Adrenal gland (tissue), 12 donors: ENCODE results near the gene VTCN1. TPM values are rescaled to one million over a fixed set of nuclear protein-coding genes. Genes with fewer than 3 reads are reported as not detected.

Experiments
- DNase-seq, 7 donors: peaks; one replicate each; pipeline ENCODE4 v3.0.0-alpha.2; 2019 to 2020
- H3K27ac ChIP-seq, 5 donors: fragments of 200-600 bp; sonication (generic) in 4 of 5; 1 replicate in 3 of 5; 2 replicates in 2 of 5; pipeline versions ENCODE4 v1.5.1 to v1.8.0; 2016 to 2020; ENCODE audit warnings: mild to moderate bottlenecking in 1 of 5
- H3K27me3 ChIP-seq: fragments of 200-600 bp; 2 replicates; pipeline ENCODE4 v1.8.0; 2021
- H3K36me3 ChIP-seq, 2 donors: fragments of 200-600 bp; replicated peaks in 1 of 2; 1 replicate in 1 of 2; 2 replicates in 1 of 2; pipeline versions ENCODE4 v1.5.1 to v1.8.0; 2018 to 2022
- H3K4me1 ChIP-seq, 2 donors: fragments of 200-600 bp; replicated peaks in 1 of 2; 1 replicate in 1 of 2; 2 replicates in 1 of 2; pipeline versions ENCODE4 v1.5.1 to v1.8.0; 2018 to 2021
- H3K4me3 ChIP-seq, 4 donors: fragments of 200-600 bp; sonication (generic) in 3 of 4; one replicate each; pipeline ENCODE4 v1.5.1; 2016 to 2018
- H3K9me3 ChIP-seq, 3 donors: fragments of 200-600 bp; sonication (generic) in 1 of 3; replicated peaks in 1 of 3; 1 replicate in 2 of 3; 2 replicates in 1 of 3; pipeline versions ENCODE4 v1.5.1 to v1.8.0; 2016 to 2021
- CTCF ChIP-seq, 6 experiments: fragments of 450-650 bp in 4 of 6; fragments of 200-600 bp in 2 of 6; sonication (generic) in 1 of 6; IDR thresholded peaks; 1 replicate in 5 of 6; 2 replicates in 1 of 6; pipeline versions ENCODE4 v1.5.1 to v1.8.0; 2016 to 2021; ENCODE audit warnings: antibody characterized with exemption in 6 of 6, mild to moderate bottlenecking in 2 of 6, moderate library complexity in 1 of 6
- POLR2A ChIP-seq, 2 donors: fragments of 450-650 bp; IDR thresholded peaks; one replicate each; pipeline ENCODE4 v1.6.1; 2017; ENCODE audit warnings: antibody characterized with exemption in 2 of 2, mild to moderate bottlenecking in 2 of 2, moderate library complexity in 1 of 2
- WGBS, 4 donors: extraction: QIAGEN DNeasy Blood & Tissue Kit in 2 of 4; methylation state at CpG; one replicate each; pipeline versions ENCODE4 v1.1.5 to v1.1.7; 2013 to 2017; 5-methylcytosine and 5-hydroxymethylcytosine counted together
- intact Hi-C, 2 donors: fragments of 100-400 bp; cut with DNase I; formaldehyde crosslinking; loops; one replicate each; pipeline versions ENCODE4 v1.14.1 to v1.15.0; 2022 to 2023
- polyA plus RNA-seq, 3 donors: library from polyadenylated mRNA; stranded (reverse); fragments of 200-250 nt in 2 of 3; fragments of 350-450 nt in 1 of 3; fragmentation: Illumina TruSeq in 1 of 3; extraction: RNeasy Lipid Tissue Mini Kit (QIAGEN cat#74804) in 1 of 3; gene quantifications; one replicate each; pipeline ENCODE4 v1.2.3, GENCODE V29; 2013 to 2014
- total RNA-seq, 9 donors: library from RNA; depleted of rRNA in 4 of 9; stranded (reverse); fragments of >200 nt in 4 of 9; fragments of 120-200 nt in 1 of 9; fragmentation: NEBNext Ultra II Directional in 1 of 9; extraction: Animal tissue kit (Norgen Biotek cat#: 25700) in 1 of 9; gene quantifications; one replicate each; pipeline versions ENCODE4 v1.1.0 to v1.2.4, GENCODE V29; 2013 to 2023
- donor health status: healthy with polysubstance abuse.
- donor health status: Bipolar disorder and iron deficiency.
- donor health status: DM: yes; HTN: yes; CAD: no.
- donor health status: DM: no; HTN: no; CAD: no.
- donor health status: DM: no; HTN: no; CAD: no.
- donor health status: DM: yes; HTN: yes; CAD: no.

The VTCN1 gene
- total and polyA plus RNA-seq, 12 donors = 0.11 TPM; not detected in 11

DNA sequence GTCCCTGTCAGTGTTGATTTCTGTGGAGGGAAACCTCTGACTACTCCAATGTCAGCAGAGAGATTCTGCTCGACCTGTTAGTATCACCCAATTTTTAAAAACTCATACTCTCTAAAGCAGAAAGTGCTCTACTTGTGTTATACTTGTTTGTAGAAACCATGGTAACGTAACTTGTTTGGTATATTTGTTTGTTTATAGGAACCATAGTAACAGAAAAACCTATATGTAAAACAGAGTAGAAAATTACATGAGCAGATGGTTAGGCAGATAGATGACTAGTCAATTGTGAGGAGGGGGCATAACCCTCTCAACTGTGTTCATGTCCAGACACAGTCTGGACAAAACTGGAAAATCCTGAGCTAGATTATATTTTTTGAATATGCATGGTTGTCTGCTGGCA, 95.8 kb downstream of the VTCN1 start:
- intact Hi-C loops = no loop called here
- H3K36me3 ChIP-seq = no peaks in the 10 kb centered on the region
- H3K4me3 ChIP-seq = no peak overlapping the region
- no peak for DNase-seq
- H3K27ac ChIP-seq = no peak overlapping the region
- TF ChIP-seq POLR2A (IDR thresholded peaks at IDR 0.05) = no peak
- no peak for TF ChIP-seq CTCF (IDR thresholded peaks at IDR 0.05)
- no peaks in the 10 kb centered on the region for H3K9me3 ChIP-seq
- H3K4me1 ChIP-seq = no peaks in the 10 kb centered on the region
- no peaks in the 10 kb centered on the region for H3K27me3 ChIP-seq
- 73 to 88% (median 82%) methylated on average over 2 of the region's 2 CpGs for WGBS, 4 donors

DNA sequence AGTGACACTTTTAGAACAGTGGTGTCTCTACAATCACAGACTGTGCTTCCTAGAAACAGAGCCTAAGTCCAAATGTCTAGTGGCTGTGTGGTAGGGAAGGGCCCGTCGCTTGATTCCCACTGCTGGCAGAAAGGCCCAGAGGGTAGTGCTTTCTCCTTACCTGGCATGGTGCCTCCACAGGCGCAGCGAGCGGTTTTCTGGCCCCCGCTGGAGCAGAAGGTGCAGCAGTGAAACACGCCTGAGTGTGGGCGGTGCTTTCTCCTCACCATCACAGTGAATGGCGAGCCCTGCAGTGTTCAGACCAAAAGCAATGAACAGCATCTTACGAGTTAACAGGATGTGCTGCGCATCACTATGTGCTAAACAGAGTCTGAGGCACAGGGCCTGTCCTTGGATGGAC, 97.5 kb downstream of the VTCN1 start:
- DNase-seq = peak in 1 of 7 donors; percentile 20
- intact Hi-C loops = no loop called here
- Histone ChIP-seq H3K9me3 (no peaks in the 10 kb centered on the region), H3K4me3 (no peak overlapping the region), H3K36me3 (no peaks in the 10 kb centered on the region), H3K27me3 (no peaks in the 10 kb centered on the region), H3K27ac (no peak overlapping the region), H3K4me1 (no peaks in the 10 kb centered on the region)
- 66 to 87% (median 67%) methylated on average over 6 to 11 of the region's 11 CpGs for WGBS, 4 donors
- TF ChIP-seq CTCF (IDR thresholded peaks at IDR 0.05) (no peak), POLR2A (IDR thresholded peaks at IDR 0.05) (no peak)

DNA sequence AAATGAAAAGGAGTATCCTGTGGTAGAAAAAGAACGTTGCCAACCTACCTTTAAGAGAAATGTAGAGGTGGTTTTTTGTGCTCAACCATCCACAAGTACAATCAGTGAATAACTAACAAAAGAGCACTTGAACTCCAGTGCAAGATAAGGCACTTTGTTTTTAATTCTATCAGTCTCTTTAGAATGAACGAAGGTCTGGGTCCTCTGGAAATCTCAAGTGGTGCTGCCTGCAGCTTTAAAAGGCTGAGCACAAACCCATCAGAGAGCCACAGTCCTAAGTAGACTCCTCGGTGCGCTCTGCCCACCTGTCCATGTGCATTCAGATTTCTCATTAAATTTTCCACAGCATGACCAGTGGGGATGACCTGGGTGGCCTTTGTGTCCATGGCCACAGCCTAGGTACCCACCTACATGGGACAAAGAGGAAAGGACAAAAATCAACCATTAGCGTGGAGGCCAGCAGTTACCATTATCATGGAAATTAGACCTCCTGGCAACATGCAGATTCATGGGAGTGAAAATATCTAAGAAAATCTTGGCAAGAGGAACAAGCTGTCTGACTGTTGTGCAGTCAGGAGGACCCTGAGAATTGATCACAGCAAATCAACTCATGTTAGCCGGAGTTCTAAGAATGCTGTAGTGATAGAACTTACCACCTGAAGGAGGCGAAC, 98.5 kb downstream of the VTCN1 start:
- WGBS, 4 donors = 84 to 93% (median 90%) methylated on average over 7 of the region's 7 CpGs
- no peak for TF ChIP-seq CTCF (IDR thresholded peaks at IDR 0.05)
- no peak for TF ChIP-seq POLR2A (IDR thresholded peaks at IDR 0.05)
- H3K4me3 ChIP-seq = no peak overlapping the region
- no peak for DNase-seq
- no peak overlapping the region for H3K27ac ChIP-seq
- H3K9me3 ChIP-seq = no peaks in the 10 kb centered on the region
- no peaks in the 10 kb centered on the region for H3K27me3 ChIP-seq
- intact Hi-C loops = no loop called here
- no peaks in the 10 kb centered on the region for H3K36me3 ChIP-seq
- no peaks in the 10 kb centered on the region for H3K4me1 ChIP-seq

- H3K27ac ChIP-seq = no peak overlapping the region
- H3K4me1 ChIP-seq = no peaks in the 10 kb centered on the region
- H3K4me3 ChIP-seq = no peak overlapping the region
- DNase-seq = no peak
- intact Hi-C loops = no loop called here
- H3K9me3 ChIP-seq = no peaks in the 10 kb centered on the region
- TF ChIP-seq CTCF (IDR thresholded peaks at IDR 0.05) = no peak
- TF ChIP-seq POLR2A (IDR thresholded peaks at IDR 0.05) = no peak
- H3K36me3 ChIP-seq = no peaks in the 10 kb centered on the region
- no peaks in the 10 kb centered on the region for H3K27me3 ChIP-seq
- 61 to 70% (median 64%) methylated on average over 2 of the region's 2 CpGs for WGBS, 4 donors
Measured at GRCh38 chr1:117110774-117111173, 100.0 kb downstream of the VTCN1 start.
